Mesenchymal stem cell (in vitro differentiated cells and primary cell): Measurements from ENCODE around the gene CD200R1.

ENCODE experiments used
- DNase-seq: peaks from one replicate; pipeline ENCODE4 v3.0.0-alpha.2; 2013
- H2AFZ ChIP-seq: one replicate; pipeline ENCODE4 v1.6.1; 2013; ENCODE audit warnings: low read depth, mild to moderate bottlenecking, control low read depth, inconsistent platforms, low read length, moderate library complexity
- H2AK5ac ChIP-seq: 2 replicates; pipeline ENCODE4 v1.6.1; 2013; ENCODE audit warnings: low read length, moderate library complexity, mild to moderate bottlenecking, inconsistent platforms; ENCODE audit not compliant: severe bottlenecking
- H2BK120ac ChIP-seq: one replicate; pipeline ENCODE4 v1.6.1; 2013; ENCODE audit warnings: low read depth, mild to moderate bottlenecking, inconsistent platforms, low read length, moderate library complexity
- H2BK12ac ChIP-seq, 2 experiments: one replicate each; pipeline ENCODE4 v1.6.1; 2013; ENCODE audit warnings: inconsistent platforms in 2 of 2, low read length in 2 of 2, mild to moderate bottlenecking in 2 of 2, moderate library complexity in 2 of 2, control low read depth in 1 of 2
- H2BK15ac ChIP-seq: one replicate; pipeline ENCODE4 v1.6.1; 2013; ENCODE audit warnings: mild to moderate bottlenecking, low read depth, inconsistent platforms; ENCODE audit not compliant: poor library complexity, severe bottlenecking
- H2BK5ac ChIP-seq: 2 replicates; pipeline ENCODE4 v1.6.1; 2013; ENCODE audit warnings: low read depth, mild to moderate bottlenecking, low read length, control low read depth, inconsistent platforms; ENCODE audit not compliant: poor library complexity, severe bottlenecking
- H3K14ac ChIP-seq, 2 experiments: one replicate each; pipeline ENCODE4 v1.6.1; 2013; ENCODE audit warnings: inconsistent platforms in 2 of 2, low read length in 2 of 2, control low read depth in 1 of 2, mild to moderate bottlenecking in 1 of 2, moderate library complexity in 1 of 2
- H3K18ac ChIP-seq, 2 experiments: one replicate each; pipeline ENCODE4 v1.6.1; 2013; ENCODE audit warnings: inconsistent platforms in 2 of 2, low read length in 2 of 2, control low read depth in 1 of 2, low read depth in 1 of 2, mild to moderate bottlenecking in 1 of 2
- H3K23ac ChIP-seq, 2 experiments: one replicate each; pipeline ENCODE4 v1.6.1; 2013; ENCODE audit warnings: inconsistent platforms in 2 of 2, low read length in 2 of 2, mild to moderate bottlenecking in 2 of 2, moderate library complexity in 2 of 2, control low read depth in 1 of 2
- H3K27ac ChIP-seq: 2 replicates; pipeline ENCODE4 v1.5.1; 2013; ENCODE audit warnings: mild to moderate bottlenecking, moderate library complexity, low read length, control low read depth, inconsistent platforms; ENCODE audit not compliant: poor library complexity, severe bottlenecking
- H3K27me3 ChIP-seq, 2 experiments: 2 replicates each; pipeline versions ENCODE4 v1.6.1 to v1.7.0; 2013; ENCODE audit warnings: low read length in 2 of 2, mild to moderate bottlenecking in 2 of 2, moderate library complexity in 2 of 2, control low read depth in 1 of 2, inconsistent platforms in 1 of 2; ENCODE audit not compliant: control insufficient read depth in 1 of 2, insufficient read depth in 1 of 2
- H3K36me3 ChIP-seq, 2 experiments: 2 replicates each; pipeline versions ENCODE4 v1.6.1 to v1.7.0; 2013; ENCODE audit warnings: low read length in 2 of 2, control low read depth in 1 of 2, inconsistent platforms in 1 of 2, low read depth in 1 of 2, mild to moderate bottlenecking in 1 of 2; ENCODE audit not compliant: insufficient read depth in 2 of 2, control insufficient read depth in 1 of 2
- H3K4ac ChIP-seq, 2 experiments: one replicate each; pipeline ENCODE4 v1.6.1; 2013; ENCODE audit warnings: inconsistent platforms in 2 of 2, low read length in 2 of 2, mild to moderate bottlenecking in 2 of 2, moderate library complexity in 2 of 2, control low read depth in 1 of 2, low read depth in 1 of 2
- H3K4me1 ChIP-seq: 2 replicates; pipeline ENCODE4 v1.6.1; 2013; ENCODE audit warnings: low read depth, low read length, control low read depth; ENCODE audit not compliant: control insufficient read depth, insufficient read depth
- H3K4me2 ChIP-seq: 2 replicates; pipeline ENCODE4 v1.6.1; 2013; ENCODE audit warnings: low read length, mild to moderate bottlenecking, inconsistent platforms; ENCODE audit not compliant: poor library complexity, severe bottlenecking
- H3K4me3 ChIP-seq, 2 experiments: 2 replicates each; pipeline versions ENCODE4 v1.5.1 to v1.7.0; 2013; ENCODE audit warnings: low read length in 2 of 2, mild to moderate bottlenecking in 2 of 2, control low read depth in 1 of 2, low read depth in 1 of 2; ENCODE audit not compliant: insufficient read depth in 1 of 2
- H3K79me1 ChIP-seq: replicated peaks from 2 replicates; pipeline ENCODE4 v1.6.1; 2013; ENCODE audit warnings: mild to moderate bottlenecking, control low read depth, low read length, inconsistent platforms; ENCODE audit not compliant: poor library complexity, severe bottlenecking
- H3K9ac ChIP-seq: 2 replicates; pipeline ENCODE4 v1.7.0; 2013; ENCODE audit warnings: mild to moderate bottlenecking, low read length, moderate library complexity
- H3K9me3 ChIP-seq: 2 replicates; pipeline ENCODE4 v1.7.0; 2013; ENCODE audit warnings: mild to moderate bottlenecking, low read length; ENCODE audit not compliant: control insufficient read depth
- H4K8ac ChIP-seq: one replicate; pipeline ENCODE4 v1.6.1; 2013; ENCODE audit warnings: inconsistent platforms, mild to moderate bottlenecking, low read length, moderate library complexity
- H4K91ac ChIP-seq: one replicate; pipeline ENCODE4 v1.6.1; 2013; ENCODE audit warnings: mild to moderate bottlenecking, low read length, inconsistent platforms
- WGBS: methylation state at CpG from one replicate; pipeline ENCODE4 v1.1.7; 2013; ENCODE audit warnings: mixed read lengths; 5-methylcytosine and 5-hydroxymethylcytosine counted together

CD200R1 gene

GRCh38 chr3:112881891-112882290, 93.0 kb downstream of the CD200R1 start:
- H4K8ac ChIP-seq: no peak overlapping the region
- no peak overlapping the region for H2AK5ac ChIP-seq
- H4K91ac ChIP-seq: no peak overlapping the region
- H3K4me2 ChIP-seq: no peak overlapping the region
- H3K23ac ChIP-seq: no peak overlapping the region
- H3K14ac ChIP-seq: no peak overlapping the region
- WGBS: 96% methylated on average over 3 of the region's 4 CpGs
- H3K4me3 ChIP-seq: no peak overlapping the region
- H2BK15ac ChIP-seq: no peak overlapping the region
- no peak overlapping the region for H2BK5ac ChIP-seq
- H2BK120ac ChIP-seq: no peak overlapping the region
- no peak overlapping the region for H2BK12ac ChIP-seq
- no peak overlapping the region for H3K9ac ChIP-seq
- no peaks in the 10 kb centered on the region for H3K79me1 ChIP-seq
- no peak for DNase-seq
- no peaks in the 10 kb centered on the region for H3K9me3 ChIP-seq
- H2AFZ ChIP-seq: no peak overlapping the region
- no peak overlapping the region for H3K4ac ChIP-seq
- H3K27me3 ChIP-seq: no peaks in the 10 kb centered on the region
- no peak overlapping the region for H3K18ac ChIP-seq
- no peak overlapping the region for H3K27ac ChIP-seq
- H3K4me1 ChIP-seq: no peaks in the 10 kb centered on the region
- no peaks in the 10 kb centered on the region for H3K36me3 ChIP-seq

GRCh38 chr3:112875561-112875960, 99.3 kb downstream of the CD200R1 start:
- H3K23ac ChIP-seq: no peak overlapping the region
- no peak overlapping the region for H3K18ac ChIP-seq

GRCh38 chr3:112874725-112875124, 100.2 kb downstream of the CD200R1 start:
- Histone ChIP-seq H3K4ac (no peak overlapping the region), H3K14ac (no peak overlapping the region), H2BK5ac (no peak overlapping the region), H3K9me3 (peaks cover 7% of the 10 kb centered on the region), H3K27me3 (no peaks in the 10 kb centered on the region), H2AFZ (no peak overlapping the region), H3K18ac (no peak overlapping the region), H3K4me3 (no peak overlapping the region), H3K4me1 (peaks cover 1% of the 10 kb centered on the region), H3K36me3 (no peaks in the 10 kb centered on the region), H3K9ac (no peak overlapping the region), H4K8ac (no peak overlapping the region), H3K79me1 (no peaks in the 10 kb centered on the region), H3K23ac (no peak overlapping the region), H2BK12ac (no peak overlapping the region), H2BK120ac (no peak overlapping the region), H2BK15ac (no peak overlapping the region), H3K27ac (no peak overlapping the region), H4K91ac (no peak overlapping the region), H3K4me2 (no peak overlapping the region), H2AK5ac (no peak overlapping the region)
- no peak for DNase-seq

More at GRCh38 chr3:112875561-112875960, 99.3 kb downstream of the CD200R1 start:
- H3K9me3 ChIP-seq: peaks cover 3% of the 10 kb centered on the region
- no peak overlapping the region for H3K4me2 ChIP-seq
- no peaks in the 10 kb centered on the region for H3K79me1 ChIP-seq
- no peak for DNase-seq
- no peak overlapping the region for H3K4ac ChIP-seq
- H2BK120ac ChIP-seq: no peak overlapping the region
- H3K9ac ChIP-seq: no peak overlapping the region
- no peak overlapping the region for H2BK5ac ChIP-seq
- no peaks in the 10 kb centered on the region for H3K27me3 ChIP-seq
- H2BK12ac ChIP-seq: no peak overlapping the region
- H3K4me3 ChIP-seq: no peak overlapping the region
- H4K91ac ChIP-seq: no peak overlapping the region
- 88% methylated on average over 1 of the region's 2 CpGs for WGBS
- H2BK15ac ChIP-seq: no peak overlapping the region
- no peak overlapping the region for H3K14ac ChIP-seq
- H3K4me1 ChIP-seq: peaks cover 1% of the 10 kb centered on the region
- no peaks in the 10 kb centered on the region for H3K36me3 ChIP-seq
- no peak overlapping the region for H2AFZ ChIP-seq
- no peak overlapping the region for H3K27ac ChIP-seq
- H2AK5ac ChIP-seq: no peak overlapping the region
- no peak overlapping the region for H4K8ac ChIP-seq

- no CpG with 5 or more reads among the region's 2 CpGs for WGBS
- no peak overlapping the region for H2BK120ac ChIP-seq
Measured at GRCh38 chr3:112873632-112874031, 101.3 kb downstream of the CD200R1 start.

More at GRCh38 chr3:112873632-112874031, 101.3 kb downstream of the CD200R1 start:
- no peak overlapping the region for H2AFZ ChIP-seq
- no peak overlapping the region for H2BK15ac ChIP-seq
- no peak overlapping the region for H3K4me2 ChIP-seq
- H3K36me3 ChIP-seq: no peaks in the 10 kb centered on the region
- no peak overlapping the region for H2AK5ac ChIP-seq
- no peak overlapping the region for H2BK5ac ChIP-seq
- H4K91ac ChIP-seq: no peak overlapping the region
- H3K27ac ChIP-seq: no peak overlapping the region
- H3K4me3 ChIP-seq: no peak overlapping the region
- H3K4ac ChIP-seq: no peak overlapping the region
- H2BK12ac ChIP-seq: no peak overlapping the region
- H3K79me1 ChIP-seq: no peaks in the 10 kb centered on the region
- peaks cover 9% of the 10 kb centered on the region for H3K9me3 ChIP-seq
- no peak overlapping the region for H3K9ac ChIP-seq
- H3K14ac ChIP-seq: no peak overlapping the region
- no peak overlapping the region for H4K8ac ChIP-seq
- no peaks in the 10 kb centered on the region for H3K27me3 ChIP-seq
- no peak overlapping the region for H3K18ac ChIP-seq
- H3K4me1 ChIP-seq: peaks cover 1% of the 10 kb centered on the region
- no peak for DNase-seq
- no peak overlapping the region for H3K23ac ChIP-seq
